Dendritic cell treated with granulocyte-macrophage colony-stimulating factor and Interleukin-4, amounts not matched to agents 40 ng/mL and 50 ng/mL, for 4 days (primary cell): ENCODE data around the gene TAAR1.

Source experiments
- H3K27ac Mint-ChIP-seq: one replicate; pipeline ENCODE4 v1.8.0; 2022; ENCODE audit warnings: mild to moderate bottlenecking, mixed read lengths
- H3K27me3 Mint-ChIP-seq: one replicate; pipeline ENCODE4 v1.8.0; 2022; ENCODE audit warnings: mild to moderate bottlenecking, mixed read lengths
- H3K36me3 Mint-ChIP-seq: one replicate; pipeline ENCODE4 v1.8.0; 2022; ENCODE audit warnings: low read depth, mixed read lengths
- H3K4me1 Mint-ChIP-seq: one replicate; pipeline ENCODE4 v1.8.0; 2022; ENCODE audit warnings: low read depth, mixed read lengths
- H3K4me3 Mint-ChIP-seq: one replicate; pipeline ENCODE4 v1.8.0; 2022; ENCODE audit warnings: mild to moderate bottlenecking, moderate library complexity, mixed read lengths
- H3K9me3 Mint-ChIP-seq: one replicate; pipeline ENCODE4 v1.8.0; 2022; ENCODE audit warnings: mixed read lengths
- intact Hi-C: fragments of 100-400 bp; cut with micrococcal nuclease; formaldehyde crosslinking; loops from one replicate; pipeline ENCODE4 v1.15.0; 2022

TAAR1 gene

GRCh38 chr6:132675749-132676148, 16.8 kb upstream of the TAAR1 start:
- no peaks in the 10 kb centered on the region for H3K27me3 Mint-ChIP-seq
- H3K9me3 Mint-ChIP-seq = no peaks in the 10 kb centered on the region
- no peak overlapping the region for H3K4me3 Mint-ChIP-seq
- no peak overlapping the region for H3K27ac Mint-ChIP-seq
- H3K36me3 Mint-ChIP-seq = no peaks in the 10 kb centered on the region
- peaks cover 20% of the 10 kb centered on the region for H3K4me1 Mint-ChIP-seq
- intact Hi-C loops = no loop called here

DNA sequence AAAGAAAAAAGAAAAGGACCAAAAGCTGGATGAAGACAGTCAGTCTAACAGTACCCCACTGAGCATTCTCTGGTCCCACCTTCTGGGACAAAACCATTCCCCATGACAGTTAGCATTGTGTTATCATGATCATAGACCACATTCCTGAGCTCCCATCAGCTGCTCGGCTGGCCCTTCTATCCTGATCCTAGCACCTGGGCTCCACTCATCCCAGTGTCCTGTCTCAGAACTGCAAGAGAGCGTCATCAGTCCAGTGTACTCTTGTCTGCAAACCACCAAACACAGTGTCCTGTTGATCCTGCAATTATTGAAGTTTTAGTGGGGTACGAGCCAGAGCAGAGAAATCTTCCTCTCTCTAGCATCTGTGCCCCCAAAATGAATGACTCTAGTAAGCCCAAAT, 16.0 kb upstream of the TAAR1 start:
- Mint-ChIP-seq H3K9me3 (no peaks in the 10 kb centered on the region), H3K36me3 (no peaks in the 10 kb centered on the region), H3K4me3 (no peak overlapping the region), H3K27ac (no peak overlapping the region), H3K27me3 (no peaks in the 10 kb centered on the region), H3K4me1 (peaks cover 25% of the 10 kb centered on the region)
- intact Hi-C loops = no loop called here

GRCh38 chr6:132673376-132674094, 14.6 kb upstream of the TAAR1 start:
- H3K36me3 Mint-ChIP-seq = no peaks in the 10 kb centered on the region
- intact Hi-C loops = no loop called here
- peaks cover 22% of the 10 kb centered on the region for H3K4me1 Mint-ChIP-seq
- no peak overlapping the region for H3K27ac Mint-ChIP-seq
- no peaks in the 10 kb centered on the region for H3K27me3 Mint-ChIP-seq
- no peaks in the 10 kb centered on the region for H3K9me3 Mint-ChIP-seq
- H3K4me3 Mint-ChIP-seq = no peak overlapping the region

DNA sequence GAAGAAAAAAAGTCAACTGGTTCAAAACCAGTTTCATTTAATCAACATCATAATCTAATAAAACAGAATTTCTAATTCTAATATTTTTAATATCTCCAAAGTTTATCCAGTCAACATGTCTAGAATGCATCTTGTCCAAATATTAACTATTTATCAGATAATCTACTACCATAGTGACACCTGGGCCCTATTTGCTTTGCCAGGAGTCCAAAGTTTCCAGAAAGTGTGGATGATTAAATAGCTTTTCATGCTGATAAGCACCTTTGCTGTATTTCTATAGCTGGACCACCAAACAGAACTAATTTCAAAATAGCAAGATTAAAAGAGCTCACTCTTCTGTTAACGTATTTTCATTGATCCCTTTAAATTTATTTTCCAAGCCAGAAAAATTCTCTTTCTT, 12.3 kb upstream of the TAAR1 start:
- no peaks in the 10 kb centered on the region for H3K27me3 Mint-ChIP-seq
- no peaks in the 10 kb centered on the region for H3K36me3 Mint-ChIP-seq
- peaks cover 17% of the 10 kb centered on the region for H3K4me1 Mint-ChIP-seq
- H3K4me3 Mint-ChIP-seq = no peak overlapping the region
- no peak overlapping the region for H3K27ac Mint-ChIP-seq
- intact Hi-C loops = no loop called here
- no peaks in the 10 kb centered on the region for H3K9me3 Mint-ChIP-seq

GRCh38 chr6:132669690-132670291, 10.8 kb upstream of the TAAR1 start:
- Mint-ChIP-seq H3K36me3 (no peaks in the 10 kb centered on the region), H3K27ac (peak overlapping the region; percentile 60), H3K27me3 (no peaks in the 10 kb centered on the region), H3K9me3 (no peaks in the 10 kb centered on the region), H3K4me3 (no peak overlapping the region), H3K4me1 (peaks cover 10% of the 10 kb centered on the region)
- intact Hi-C loops = loop anchor here (1.0 to 10.0 kb wide), 3 partner anchors 99 to 395 kb away; no protein-coding TSS in a partner anchor

GRCh38 chr6:132666118-132666517, 7.1 kb upstream of the TAAR1 start:
- peaks cover 10% of the 10 kb centered on the region for H3K4me1 Mint-ChIP-seq
- H3K9me3 Mint-ChIP-seq = no peaks in the 10 kb centered on the region
- intact Hi-C loops = loop anchor here (5.0 to 10.0 kb wide), 2 partner anchors 134 to 391 kb away; no protein-coding TSS in a partner anchor
- H3K27ac Mint-ChIP-seq = no peak overlapping the region
- no peak overlapping the region for H3K4me3 Mint-ChIP-seq
- no peaks in the 10 kb centered on the region for H3K27me3 Mint-ChIP-seq
- H3K36me3 Mint-ChIP-seq = no peaks in the 10 kb centered on the region

GRCh38 chr6:132664309-132665034, 5.5 kb upstream of the TAAR1 start:
- intact Hi-C loops = loop anchor here (5.0 to 10.0 kb wide), 2 partner anchors 132 to 390 kb away; no protein-coding TSS in a partner anchor
- Mint-ChIP-seq H3K9me3 (no peaks in the 10 kb centered on the region), H3K27ac (no peak overlapping the region), H3K4me3 (no peak overlapping the region), H3K4me1 (no peaks in the 10 kb centered on the region), H3K36me3 (no peaks in the 10 kb centered on the region), H3K27me3 (no peaks in the 10 kb centered on the region)

DNA sequence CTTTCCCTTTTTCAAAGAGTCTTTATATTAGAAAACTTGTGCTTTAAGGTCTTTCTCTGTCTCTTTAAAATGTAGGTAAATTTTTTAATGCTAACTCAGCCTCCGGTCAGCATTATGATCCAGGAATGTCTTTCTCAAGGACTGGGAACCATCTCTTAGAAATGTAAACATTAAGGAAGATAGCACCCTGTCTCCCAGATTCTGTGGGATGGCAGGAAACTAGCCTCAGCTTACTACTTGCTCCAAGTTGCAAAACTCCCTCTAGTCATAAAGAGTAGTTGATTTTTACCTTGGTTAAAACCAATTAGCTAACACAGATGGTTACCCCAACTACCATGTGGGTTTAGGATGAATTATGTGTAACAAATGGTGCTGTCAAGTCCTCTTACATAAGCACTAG, 4.7 kb upstream of the TAAR1 start:
- Mint-ChIP-seq H3K27me3 (no peaks in the 10 kb centered on the region), H3K36me3 (no peaks in the 10 kb centered on the region), H3K4me1 (no peaks in the 10 kb centered on the region), H3K9me3 (no peaks in the 10 kb centered on the region), H3K27ac (no peak overlapping the region), H3K4me3 (no peak overlapping the region)
- intact Hi-C loops = loop anchor here (10.0 kb wide), 1 partner anchor 389 kb away; no protein-coding TSS in a partner anchor

GRCh38 chr6:132661906-132662305, 2.9 kb upstream of the TAAR1 start:
- Mint-ChIP-seq H3K36me3 (no peaks in the 10 kb centered on the region), H3K9me3 (no peaks in the 10 kb centered on the region), H3K27ac (no peak overlapping the region), H3K27me3 (no peaks in the 10 kb centered on the region), H3K4me1 (no peaks in the 10 kb centered on the region), H3K4me3 (no peak overlapping the region)
- intact Hi-C loops = loop anchor here (10.0 kb wide), 1 partner anchor 387 kb away; no protein-coding TSS in a partner anchor

GRCh38 chr6:132651062-132651461, 7.9 kb downstream of the TAAR1 start:
- Mint-ChIP-seq H3K27me3 (no peaks in the 10 kb centered on the region), H3K4me3 (no peak overlapping the region), H3K4me1 (peaks cover 5% of the 10 kb centered on the region), H3K27ac (no peak overlapping the region), H3K36me3 (no peaks in the 10 kb centered on the region), H3K9me3 (no peaks in the 10 kb centered on the region)
- intact Hi-C loops = loop anchor here (10.0 kb wide), 1 partner anchor 314 kb away; no protein-coding TSS in a partner anchor

- peaks cover 5% of the 10 kb centered on the region for H3K4me1 Mint-ChIP-seq
Observed at GRCh38 chr6:132650429-132650828, 8.6 kb downstream of the TAAR1 start.

DNA sequence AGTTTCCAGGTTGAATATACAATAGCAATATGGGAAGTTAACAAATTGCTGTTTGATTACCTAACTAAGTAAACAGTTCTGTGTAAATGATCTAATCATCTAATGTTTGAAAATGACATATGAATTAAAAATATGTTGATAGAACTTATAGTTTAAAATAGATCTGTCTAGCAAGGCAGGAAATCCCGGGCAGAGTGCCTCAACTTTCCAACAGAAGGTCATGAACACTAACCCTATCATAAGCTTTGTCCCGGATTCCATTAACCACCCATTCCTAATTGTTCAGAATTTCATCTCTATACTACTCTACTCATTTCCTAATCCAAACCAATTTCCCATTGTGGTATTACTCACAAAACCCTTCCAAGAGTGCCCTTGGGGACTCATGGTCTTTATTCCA, 10.2 kb downstream of the TAAR1 start:
- Mint-ChIP-seq H3K27me3 (no peaks in the 10 kb centered on the region), H3K9me3 (no peaks in the 10 kb centered on the region), H3K36me3 (no peaks in the 10 kb centered on the region), H3K4me3 (no peak overlapping the region), H3K27ac (no peak overlapping the region), H3K4me1 (peaks cover 5% of the 10 kb centered on the region)
- intact Hi-C loops = no loop called here

More at GRCh38 chr6:132650429-132650828, 8.6 kb downstream of the TAAR1 start:
- Mint-ChIP-seq H3K27me3 (no peaks in the 10 kb centered on the region), H3K4me3 (no peak overlapping the region), H3K27ac (no peak overlapping the region), H3K36me3 (no peaks in the 10 kb centered on the region), H3K9me3 (no peaks in the 10 kb centered on the region)
- intact Hi-C loops = loop anchor here (10.0 kb wide), 1 partner anchor 314 kb away; no protein-coding TSS in a partner anchor

GRCh38 chr6:132648356-132648755, 10.6 kb downstream of the TAAR1 start:
- Mint-ChIP-seq H3K4me1 (peaks cover 5% of the 10 kb centered on the region), H3K4me3 (no peak overlapping the region), H3K27me3 (no peaks in the 10 kb centered on the region), H3K27ac (no peak overlapping the region), H3K36me3 (no peaks in the 10 kb centered on the region), H3K9me3 (no peaks in the 10 kb centered on the region)
- intact Hi-C loops = no loop called here

GRCh38 chr6:132643547-132643946, 15.4 kb downstream of the TAAR1 start:
- intact Hi-C loops = no loop called here
- Mint-ChIP-seq H3K27me3 (peaks cover 3% of the 10 kb centered on the region), H3K36me3 (no peaks in the 10 kb centered on the region), H3K27ac (no peak overlapping the region), H3K9me3 (no peaks in the 10 kb centered on the region), H3K4me1 (peaks cover 5% of the 10 kb centered on the region), H3K4me3 (no peak overlapping the region)
